SK-N-SH treated with all-trans-retinoic acid at 6 μM for 48 hours (cell line): ENCODE data around the gene MAML2.

ENCODE experiments used
- ATAC-seq: fragments of 200-7000 bp; cut with Tn5 transposase; 3 replicates; pipeline ENCODE4 v1.9.1; 2020; ENCODE audit warnings: mild to moderate bottlenecking, moderate library complexity
- ARNTL ChIP-seq: fragments of 450-650 bp; formaldehyde crosslinking; IDR thresholded peaks from 2 replicates; pipeline ENCODE4 v1.5.0; 2020; ENCODE audit warnings: low read depth, mild to moderate bottlenecking, moderate library complexity, borderline replicate concordance
- BACH2 ChIP-seq: fragments of 250-450 bp; sonication (Bioruptor Pico); IDR thresholded peaks from 2 replicates; pipeline ENCODE4 v1.9.0; 2021; ENCODE audit warnings: mild to moderate bottlenecking, borderline replicate concordance
- CREB5 ChIP-seq: fragments of 250-450 bp; sonication (Bioruptor Pico); IDR thresholded peaks from 2 replicates; pipeline ENCODE4 v1.5.1; 2020; ENCODE audit warnings: low read depth, mild to moderate bottlenecking, moderate library complexity
- CSDC2 ChIP-seq: fragments of 250-450 bp; sonication (Bioruptor Pico); IDR thresholded peaks from 2 replicates; pipeline ENCODE4 v1.5.0; 2020; ENCODE audit warnings: mild to moderate bottlenecking, moderate library complexity
- ESRRG ChIP-seq: fragments of 250-450 bp; sonication (Bioruptor Pico); IDR thresholded peaks from 2 replicates; pipeline ENCODE4 v1.6.1; 2021; ENCODE audit warnings: mild to moderate bottlenecking
- GLIS3 ChIP-seq: fragments of 250-450 bp; sonication (Bioruptor Pico); IDR thresholded peaks from 2 replicates; pipeline ENCODE4 v1.5.0; 2020; ENCODE audit warnings: mild to moderate bottlenecking, moderate library complexity
- ISL1 ChIP-seq: fragments of 250-450 bp; sonication (Bioruptor Pico); IDR thresholded peaks from 2 replicates; pipeline ENCODE4 v2.1.2; 2022; ENCODE audit warnings: mild to moderate bottlenecking, moderate library complexity
- OSR1 ChIP-seq: fragments of 250-450 bp; sonication (Bioruptor Pico); IDR thresholded peaks from 2 replicates; pipeline ENCODE4 v1.8.0; 2022; ENCODE audit warnings: moderate library complexity, mild to moderate bottlenecking, inconsistent platforms
- PATZ1 ChIP-seq: fragments of 250-450 bp; sonication (Bioruptor Pico); IDR thresholded peaks from 2 replicates; pipeline ENCODE4 v1.8.0; 2020; ENCODE audit warnings: mild to moderate bottlenecking, moderate library complexity, borderline replicate concordance
- POU6F1 ChIP-seq: fragments of 250-450 bp; sonication (Bioruptor Pico); IDR thresholded peaks from 2 replicates; pipeline ENCODE4 v1.8.0; 2021; ENCODE audit warnings: low read depth, mild to moderate bottlenecking, moderate library complexity, borderline replicate concordance
- PPARA ChIP-seq: fragments of 250-450 bp; sonication (Bioruptor Pico); IDR thresholded peaks from 2 replicates; pipeline ENCODE4 v1.5.0; 2020; ENCODE audit warnings: mild to moderate bottlenecking, borderline replicate concordance
- RARB ChIP-seq: fragments of 250-450 bp; sonication (Bioruptor Pico); IDR thresholded peaks from 2 replicates; pipeline ENCODE4 v1.8.0; 2021; ENCODE audit warnings: mild to moderate bottlenecking, moderate library complexity
- SNAI2 ChIP-seq: fragments of 250-450 bp; sonication (Bioruptor Pico); IDR thresholded peaks from 2 replicates; pipeline ENCODE4 v1.5.0; 2020; ENCODE audit warnings: mild to moderate bottlenecking, moderate library complexity
- TCF4 ChIP-seq: fragments of 250-450 bp; sonication (Bioruptor Pico); IDR thresholded peaks from 2 replicates; pipeline ENCODE4 v1.8.0; 2021; ENCODE audit warnings: mild to moderate bottlenecking, moderate library complexity, borderline replicate concordance
- TSHZ2 ChIP-seq: fragments of 250-450 bp; sonication (Bioruptor Pico); IDR thresholded peaks from 2 replicates; pipeline ENCODE4 v1.5.0; 2020; ENCODE audit warnings: mild to moderate bottlenecking, moderate library complexity
- ZC3H10 ChIP-seq: fragments of 250-450 bp; sonication (Bioruptor Pico); IDR thresholded peaks from 2 replicates; pipeline ENCODE4 v1.5.1; 2021; ENCODE audit warnings: mild to moderate bottlenecking, moderate library complexity
- ZFP3 ChIP-seq: fragments of 250-450 bp; sonication (Bioruptor Pico); IDR thresholded peaks from 2 replicates; pipeline ENCODE4 v1.5.0; 2020; ENCODE audit warnings: mild to moderate bottlenecking, moderate library complexity
- ZFP30 ChIP-seq: fragments of 450-650 bp; formaldehyde crosslinking; IDR thresholded peaks from 2 replicates; pipeline ENCODE4 v1.5.0; 2022; ENCODE audit warnings: mild to moderate bottlenecking, moderate library complexity
- ZNF565 ChIP-seq: fragments of 450-650 bp; formaldehyde crosslinking; conservative IDR thresholded peaks from 2 replicates; pipeline ENCODE4 v1.5.0; 2020; ENCODE audit warnings: low read depth, mild to moderate bottlenecking, moderate library complexity
- ZNF70 ChIP-seq: fragments of 450-650 bp; formaldehyde crosslinking; IDR thresholded peaks from 2 replicates; pipeline ENCODE4 v1.5.0; 2020; ENCODE audit warnings: mild to moderate bottlenecking, moderate library complexity

Gene MAML2

GRCh38 chr11:96309643-96310017, 33.4 kb downstream of the MAML2 start (continued):
- no peak for TF ChIP-seq SNAI2
- no peak for TF ChIP-seq ZC3H10

- no peak for TF ChIP-seq TCF4
- TF ChIP-seq PPARA (CRISPR knock-in tag) = no peak
- no peak for TF ChIP-seq RARB (CRISPR knock-in tag)
- no peak for TF ChIP-seq ARNTL (CRISPR knock-in tag)
- no peak for TF ChIP-seq CREB5 (CRISPR knock-in tag)
- TF ChIP-seq ZFP30 (CRISPR knock-in tag) = no peak
- no peak for TF ChIP-seq GLIS3 (CRISPR knock-in tag)
- no peak for TF ChIP-seq BACH2
- no peak for TF ChIP-seq ZNF565 (CRISPR knock-in tag)
- TF ChIP-seq ZNF70 = no peak
- no peak for TF ChIP-seq OSR1 (CRISPR knock-in tag)
- TF ChIP-seq CSDC2 = no peak
- TF ChIP-seq PATZ1 (CRISPR knock-in tag) = no peak
- TF ChIP-seq TSHZ2 (CRISPR knock-in tag) = no peak
- TF ChIP-seq ZC3H10 = no peak
- no peak for TF ChIP-seq ZFP3 (CRISPR knock-in tag)
- TF ChIP-seq POU6F1 (CRISPR knock-in tag) = no peak
- TF ChIP-seq ISL1 (CRISPR knock-in tag) = no peak
- TF ChIP-seq SNAI2 = no peak
- no peak for ATAC-seq
These were observed 33.9 kb downstream of the MAML2 start for GRCh38 chr11:96309016-96309642.

GRCh38 chr11:96307776-96308140, 35.2 kb downstream of the MAML2 start:
- TF ChIP-seq ZNF70 (no peak), ZNF565 (CRISPR knock-in tag) (no peak), PPARA (CRISPR knock-in tag) (no peak), SNAI2 (no peak), ESRRG (CRISPR knock-in tag) (no peak), GLIS3 (CRISPR knock-in tag) (no peak), ISL1 (CRISPR knock-in tag) (no peak), PATZ1 (CRISPR knock-in tag) (no peak), RARB (CRISPR knock-in tag) (no peak), CREB5 (CRISPR knock-in tag) (no peak)
- peak; percentile 54 for ATAC-seq
